OCI-LY7 (cell line): Measurements from ENCODE around the gene PRDM12. TPM values are rescaled to one million over a fixed set of nuclear protein-coding genes. Genes with fewer than 3 reads are reported as not detected.

Experiments used
- BruUV-seq: library from RNA; stranded (reverse); fragments of 400-500 nt; replicated peaks from 2 replicates; lab custom pipeline; 2021; lab: Mats Ljungman, UMichigan
- CTCF ChIA-PET: fragments of 300-600 bp; sonication (Branson Sonifier 250); formaldehyde crosslinking; loops from one replicate; lab custom pipeline; 2022; ENCODE audit warnings: antibody characterized with exemption; ENCODE audit not compliant: unreplicated experiment; lab: Charles Lee
- POLR2A ChIA-PET: fragments of 300-600 bp; sonication (Branson Sonifier 250); formaldehyde crosslinking; loops from one replicate; lab custom pipeline; 2022; ENCODE audit warnings: antibody characterized with exemption; lab: Charles Lee
- DNase-seq: peaks from one replicate; pipeline ENCODE4 v3.0.0-alpha.2; 2015; ENCODE audit warnings: low spot score
- H2AFZ ChIP-seq: fragments of 200-600 bp; sonication (generic), shearing (Covaris generic); 2 replicates; pipeline ENCODE4 v1.6.1; 2014; ENCODE audit warnings: mild to moderate bottlenecking, antibody characterized with exemption, low read length, moderate library complexity
- H3K27ac ChIP-seq: fragments of 200-600 bp; sonication (generic); 2 replicates; pipeline ENCODE4 v1.5.1; 2014; ENCODE audit warnings: mixed run types, low read depth, mild to moderate bottlenecking, moderate library complexity, low read length, inconsistent platforms; ENCODE audit not compliant: poor library complexity, severe bottlenecking
- H3K36me3 ChIP-seq: fragments of 200-600 bp; sonication (generic); 2 replicates; pipeline ENCODE4 v1.6.1; 2014; ENCODE audit warnings: mild to moderate bottlenecking, antibody characterized with exemption, low read length, moderate library complexity, mixed read lengths; ENCODE audit not compliant: insufficient read depth
- H3K4me1 ChIP-seq: fragments of 200-600 bp; sonication (generic); 2 replicates; pipeline ENCODE4 v1.5.1; 2014; ENCODE audit warnings: mild to moderate bottlenecking, low read length; ENCODE audit not compliant: insufficient read depth, poor library complexity, severe bottlenecking
- H3K4me2 ChIP-seq: fragments of 200-600 bp; sonication (generic); 2 replicates; pipeline ENCODE4 v1.6.1; 2014; ENCODE audit warnings: mild to moderate bottlenecking, low read length
- H3K4me3 ChIP-seq: fragments of 200-600 bp; sonication (generic); 2 replicates; pipeline ENCODE4 v1.5.1; 2014; ENCODE audit warnings: mild to moderate bottlenecking, low read depth, low read length; ENCODE audit not compliant: poor library complexity, severe bottlenecking
- H3K79me2 ChIP-seq: fragments of 200-600 bp; sonication (generic); 2 replicates; pipeline ENCODE4 v1.6.1; 2016; ENCODE audit warnings: low read depth, mild to moderate bottlenecking, low read length, moderate library complexity, mixed read lengths; ENCODE audit not compliant: insufficient read depth
- H3K9me2 ChIP-seq: fragments of 200-600 bp; sonication (generic); 2 replicates; pipeline ENCODE4 v1.6.1; 2016; ENCODE audit warnings: mild to moderate bottlenecking, low read length, mixed read lengths; ENCODE audit not compliant: insufficient read depth
- H3K9me3 ChIP-seq: fragments of 200-600 bp; sonication (generic); 2 replicates; pipeline ENCODE4 v1.6.1; 2014; ENCODE audit warnings: mild to moderate bottlenecking, mixed run types, low read length, mixed read lengths
- H4K20me1 ChIP-seq: fragments of 200-600 bp; sonication (generic); 2 replicates; pipeline ENCODE4 v1.6.1; 2014; ENCODE audit warnings: mild to moderate bottlenecking, antibody characterized with exemption, low read length, moderate library complexity, mixed read lengths; ENCODE audit not compliant: insufficient read depth
- EZH2phosphoT487 ChIP-seq: fragments of 200-600 bp; sonication (generic); IDR thresholded peaks from 2 replicates; pipeline ENCODE4 v1.6.1; 2018; ENCODE audit warnings: low read depth, borderline replicate concordance, mild to moderate bottlenecking, mixed run types, antibody characterized with exemption, low read length, moderate library complexity, mixed read lengths
- intact Hi-C: fragments of 100-400 bp; cut with micrococcal nuclease; formaldehyde crosslinking; loops from one replicate; pipeline ENCODE4 v1.10.0; 2022; ENCODE audit not compliant: unreplicated experiment
- total RNA-seq, 2 experiments: library from RNA; depleted of rRNA in 1 of 2; stranded (reverse); fragments of >200 nt in 1 of 2; shearing (Covaris generic) in 1 of 2; gene quantifications; 2 replicates each; pipeline ENCODE4 v1.2.3, GENCODE V29; 2014 to 2022
- TF ChIP-seq, protein P1 (sequence below): fragments of 200-600 bp; sonication (generic); conservative IDR thresholded peaks from 2 replicates; pipeline ENCODE4 v1.5.1; 2014; ENCODE audit warnings: mild to moderate bottlenecking, antibody characterized with exemption, low read length, moderate library complexity, mixed read lengths

PRDM12 gene
- total RNA-seq, 2 experiments from 2014 or later, result 0.06 TPM; not detected in 1

GRCh38 chr9:130627051-130627450 is 37.3 kb upstream of the PRDM12 start:
- intact Hi-C loops, result no loop called here
- ChIA-PET CTCF (no interaction called here), POLR2A (no interaction called here)
- Histone ChIP-seq H3K27ac (no peak overlapping the region), H2AFZ (no peak overlapping the region), H3K79me2 (no peaks in the 10 kb centered on the region), H3K9me3 (no peaks in the 10 kb centered on the region), H3K9me2 (no peaks in the 10 kb centered on the region), H4K20me1 (no peaks in the 10 kb centered on the region), H3K4me1 (no peaks in the 10 kb centered on the region), H3K36me3 (peaks cover 81% of the 10 kb centered on the region), H3K4me3 (no peak overlapping the region), H3K4me2 (no peak overlapping the region)
- TF ChIP-seq, protein P1, sequence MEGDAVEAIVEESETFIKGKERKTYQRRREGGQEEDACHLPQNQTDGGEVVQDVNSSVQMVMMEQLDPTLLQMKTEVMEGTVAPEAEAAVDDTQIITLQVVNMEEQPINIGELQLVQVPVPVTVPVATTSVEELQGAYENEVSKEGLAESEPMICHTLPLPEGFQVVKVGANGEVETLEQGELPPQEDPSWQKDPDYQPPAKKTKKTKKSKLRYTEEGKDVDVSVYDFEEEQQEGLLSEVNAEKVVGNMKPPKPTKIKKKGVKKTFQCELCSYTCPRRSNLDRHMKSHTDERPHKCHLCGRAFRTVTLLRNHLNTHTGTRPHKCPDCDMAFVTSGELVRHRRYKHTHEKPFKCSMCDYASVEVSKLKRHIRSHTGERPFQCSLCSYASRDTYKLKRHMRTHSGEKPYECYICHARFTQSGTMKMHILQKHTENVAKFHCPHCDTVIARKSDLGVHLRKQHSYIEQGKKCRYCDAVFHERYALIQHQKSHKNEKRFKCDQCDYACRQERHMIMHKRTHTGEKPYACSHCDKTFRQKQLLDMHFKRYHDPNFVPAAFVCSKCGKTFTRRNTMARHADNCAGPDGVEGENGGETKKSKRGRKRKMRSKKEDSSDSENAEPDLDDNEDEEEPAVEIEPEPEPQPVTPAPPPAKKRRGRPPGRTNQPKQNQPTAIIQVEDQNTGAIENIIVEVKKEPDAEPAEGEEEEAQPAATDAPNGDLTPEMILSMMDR, result no peak
- no peak for TF ChIP-seq EZH2phosphoT487
- BruUV-seq, result no TSS peak
- no peak for DNase-seq

DNA sequence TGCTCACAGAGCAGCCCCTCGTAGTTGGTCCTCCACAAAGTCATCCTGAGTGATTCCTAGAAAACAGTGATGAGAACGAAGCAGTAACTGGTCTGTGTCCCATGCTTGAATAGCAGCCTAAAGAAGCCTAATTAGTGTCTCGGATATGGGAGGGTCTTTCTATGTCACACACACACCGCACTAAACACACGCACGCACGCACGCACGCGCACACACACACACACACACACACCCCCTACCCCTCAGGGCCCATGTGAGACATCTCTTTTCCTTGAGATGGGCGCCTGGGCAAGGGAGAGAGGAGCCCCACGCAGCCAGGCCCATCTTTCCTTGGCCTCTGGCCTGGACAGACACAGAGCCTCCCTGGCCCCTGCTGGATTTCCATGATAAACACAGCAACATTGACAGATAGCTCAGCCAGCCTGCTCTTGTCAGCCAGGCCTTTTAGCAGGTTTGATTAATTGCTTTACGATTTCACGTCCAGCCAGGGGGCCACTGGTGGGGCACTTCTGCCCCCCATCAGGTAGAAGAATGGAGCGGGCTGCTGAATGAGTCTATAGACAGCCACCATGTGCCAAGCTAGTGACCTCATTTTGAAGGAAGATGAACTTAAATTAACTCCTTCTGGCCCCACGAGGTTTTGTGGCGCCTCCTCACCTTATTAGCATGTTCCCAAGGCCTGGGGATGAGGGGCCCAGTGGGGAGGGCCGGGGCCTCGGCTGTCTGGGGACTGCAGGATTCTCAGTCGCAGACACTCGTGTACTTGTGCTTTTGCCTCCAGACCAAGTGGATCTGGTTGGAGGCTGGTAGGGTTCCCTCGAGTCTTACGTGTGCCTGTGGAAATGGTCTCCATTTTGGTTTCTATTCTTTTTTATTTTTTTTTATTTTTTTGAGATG is 36.2 kb upstream of the PRDM12 start:
- Histone ChIP-seq H3K4me3 (no peak overlapping the region), H3K9me3 (no peaks in the 10 kb centered on the region), H3K36me3 (peaks cover 73% of the 10 kb centered on the region), H3K4me2 (no peak overlapping the region), H4K20me1 (no peaks in the 10 kb centered on the region), H3K27ac (no peak overlapping the region), H2AFZ (no peak overlapping the region), H3K79me2 (no peaks in the 10 kb centered on the region), H3K9me2 (no peaks in the 10 kb centered on the region), H3K4me1 (no peaks in the 10 kb centered on the region)
- no peak for TF ChIP-seq EZH2phosphoT487
- BruUV-seq, result no TSS peak
- no peak for DNase-seq
- ChIA-PET CTCF (no interaction called here), POLR2A (no interaction called here)
- intact Hi-C loops, result no loop called here

GRCh38 chr9:130629443-130630070 is 34.8 kb upstream of the PRDM12 start:
- Histone ChIP-seq H3K36me3 (peaks cover 60% of the 10 kb centered on the region), H3K4me2 (no peak overlapping the region), H3K4me1 (no peaks in the 10 kb centered on the region), H2AFZ (no peak overlapping the region), H3K27ac (no peak overlapping the region), H4K20me1 (no peaks in the 10 kb centered on the region), H3K9me3 (no peaks in the 10 kb centered on the region), H3K79me2 (no peaks in the 10 kb centered on the region), H3K4me3 (no peak overlapping the region), H3K9me2 (no peaks in the 10 kb centered on the region)
- TF ChIP-seq EZH2phosphoT487, result no peak
- intact Hi-C loops, result no loop called here
- DNase-seq, result no peak
- no TSS peak for BruUV-seq
- ChIA-PET POLR2A (no interaction called here), CTCF (no interaction called here)
